Fibroblast of pulmonary artery (primary cell): ENCODE measurements around the gene PKD1L1.

Experiments
- DNase-seq: peaks from one replicate; pipeline ENCODE4 v3.0.0-alpha.2; 2010; ENCODE audit warnings: low read depth
- H3K4me3 ChIP-seq: replicated peaks from 2 replicates; pipeline ENCODE4 v1.5.1; 2011; ENCODE audit warnings: low read depth, mild to moderate bottlenecking, control low read depth, low read length, moderate library complexity
- CTCF ChIP-seq: IDR thresholded peaks from 2 replicates; pipeline ENCODE4 v1.5.1; 2011; ENCODE audit warnings: mild to moderate bottlenecking, control low read depth, low read length, inconsistent platforms; ENCODE audit errors: missing control alignments

PKD1L1 gene

DNA sequence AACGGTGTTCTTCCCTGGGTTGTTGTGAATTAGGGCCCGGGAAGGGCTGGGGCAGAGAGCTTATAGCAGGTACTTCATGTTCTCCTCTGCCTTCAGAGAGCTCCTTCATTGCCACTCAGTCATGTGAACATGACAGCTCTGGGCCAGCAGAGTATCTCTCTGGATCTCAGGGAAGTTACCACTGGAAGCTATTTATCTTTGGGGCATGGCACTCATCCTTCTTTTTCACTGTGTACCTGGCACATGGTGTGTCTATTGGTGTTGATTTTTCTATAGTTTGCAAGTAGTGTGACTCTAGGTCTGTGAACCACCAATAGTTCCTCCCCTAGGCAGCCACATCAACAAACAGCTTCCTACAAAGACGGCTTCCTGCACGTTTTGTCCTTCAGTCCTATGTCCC lies 156.6 kb downstream of the PKD1L1 start:
- no peak overlapping the region for H3K4me3 ChIP-seq
- no peak for TF ChIP-seq CTCF
- DNase-seq: no peak

- TF ChIP-seq CTCF: no peak
- DNase-seq: no peak
- H3K4me3 ChIP-seq: no peak overlapping the region
Observed at GRCh38 chr7:47788083-47788482, 160.2 kb downstream of the PKD1L1 start.

- DNase-seq: no peak
- no peak overlapping the region for H3K4me3 ChIP-seq
- TF ChIP-seq CTCF: no peak
Observed at GRCh38 chr7:47787249-47788069, 160.8 kb downstream of the PKD1L1 start.

GRCh38 chr7:47786557-47787248 lies 161.6 kb downstream of the PKD1L1 start:
- DNase-seq: peak; percentile 99
- no peak overlapping the region for H3K4me3 ChIP-seq
- no peak for TF ChIP-seq CTCF

GRCh38 chr7:47785923-47786556 lies 162.2 kb downstream of the PKD1L1 start:
- DNase-seq: no peak
- H3K4me3 ChIP-seq: no peak overlapping the region
- TF ChIP-seq CTCF: no peak

GRCh38 chr7:47783456-47784223 lies 164.6 kb downstream of the PKD1L1 start:
- DNase-seq: peak; percentile 96

More at GRCh38 chr7:47783456-47784223, 164.6 kb downstream of the PKD1L1 start:
- no peak overlapping the region for H3K4me3 ChIP-seq
- TF ChIP-seq CTCF: no peak
